WTC11 (cell line): Measurements from ENCODE around the gene PHACTR3.

Source experiments
- CREB1 ChIP-seq: sonication (generic); formaldehyde crosslinking; IDR thresholded peaks from 2 replicates; pipeline ENCODE4 v1.8.0; 2023; ENCODE audit warnings: mild to moderate bottlenecking, missing genetic modification reagents
- E2F4 ChIP-seq: sonication (generic); formaldehyde crosslinking; IDR thresholded peaks from 2 replicates; pipeline ENCODE4 v1.8.1; 2022; ENCODE audit warnings: low read depth, mild to moderate bottlenecking, moderate library complexity, missing genetic modification reagents, borderline replicate concordance
- ETV6 ChIP-seq: sonication (generic); formaldehyde crosslinking; IDR thresholded peaks from 2 replicates; pipeline ENCODE4 v1.8.1; 2022; ENCODE audit warnings: mild to moderate bottlenecking, missing genetic modification reagents
- FOXK1 ChIP-seq: sonication (generic); formaldehyde crosslinking; IDR thresholded peaks from 2 replicates; pipeline ENCODE4 v1.8.0; 2022; ENCODE audit warnings: mild to moderate bottlenecking, moderate library complexity, missing genetic modification reagents
- HMGA2 ChIP-seq: fragments of 250-450 bp; sonication (Bioruptor Pico); IDR thresholded peaks from 2 replicates; pipeline ENCODE4 v1.4.0; 2021; ENCODE audit warnings: mild to moderate bottlenecking, moderate library complexity
- ZNF138 ChIP-seq: sonication (generic); formaldehyde crosslinking; conservative IDR thresholded peaks from 2 replicates; pipeline ENCODE4 v1.8.1; 2022; ENCODE audit warnings: mild to moderate bottlenecking, moderate library complexity, missing genetic modification reagents
- TF ChIP-seq, protein P1 (sequence below): fragments of 200-600 bp; IDR thresholded peaks from 2 replicates; pipeline ENCODE4 v1.8.0; 2022; ENCODE audit warnings: antibody characterized with exemption
- TF ChIP-seq, protein P2 (sequence below): sonication (generic); formaldehyde crosslinking; IDR thresholded peaks from 2 replicates; pipeline ENCODE4 v1.8.0; 2022; ENCODE audit warnings: missing genetic modification reagents
- TF ChIP-seq, protein P3 (sequence below): sonication (generic); formaldehyde crosslinking; IDR thresholded peaks from 2 replicates; pipeline ENCODE4 v1.8.0; 2022; ENCODE audit warnings: mild to moderate bottlenecking, missing genetic modification reagents
- TF ChIP-seq, protein P4 (sequence below): sonication (generic); formaldehyde crosslinking; IDR thresholded peaks from 2 replicates; pipeline ENCODE4 v1.8.1; 2023; ENCODE audit warnings: mild to moderate bottlenecking, missing genetic modification reagents, moderate library complexity

DNA sequence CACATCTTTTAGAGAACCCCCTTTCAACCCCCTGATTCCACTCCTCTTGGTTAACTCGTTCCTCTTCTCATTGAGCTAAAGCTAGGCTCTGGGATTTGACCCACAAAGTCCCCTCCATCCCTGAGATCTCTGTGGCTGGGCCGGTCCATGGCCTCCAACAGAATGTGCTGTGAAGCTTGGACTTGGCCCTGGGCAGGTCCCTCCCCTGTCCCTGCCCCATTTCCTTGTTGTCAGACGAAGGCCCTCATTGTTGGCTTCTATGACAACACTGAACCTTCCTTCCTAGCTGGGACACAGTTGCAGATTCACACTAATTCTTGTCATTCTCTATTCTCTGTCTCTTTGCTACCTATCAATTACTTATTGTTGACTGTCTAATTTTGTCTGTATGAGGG is 173.0 kb downstream of the PHACTR3 start:
- no peak for TF ChIP-seq FOXK1
- TF ChIP-seq E2F4: no peak
- TF ChIP-seq CREB1 (CRISPR knock-in tag): no peak
- no peak for TF ChIP-seq HMGA2 (CRISPR knock-in tag)
- TF ChIP-seq, protein P1, sequence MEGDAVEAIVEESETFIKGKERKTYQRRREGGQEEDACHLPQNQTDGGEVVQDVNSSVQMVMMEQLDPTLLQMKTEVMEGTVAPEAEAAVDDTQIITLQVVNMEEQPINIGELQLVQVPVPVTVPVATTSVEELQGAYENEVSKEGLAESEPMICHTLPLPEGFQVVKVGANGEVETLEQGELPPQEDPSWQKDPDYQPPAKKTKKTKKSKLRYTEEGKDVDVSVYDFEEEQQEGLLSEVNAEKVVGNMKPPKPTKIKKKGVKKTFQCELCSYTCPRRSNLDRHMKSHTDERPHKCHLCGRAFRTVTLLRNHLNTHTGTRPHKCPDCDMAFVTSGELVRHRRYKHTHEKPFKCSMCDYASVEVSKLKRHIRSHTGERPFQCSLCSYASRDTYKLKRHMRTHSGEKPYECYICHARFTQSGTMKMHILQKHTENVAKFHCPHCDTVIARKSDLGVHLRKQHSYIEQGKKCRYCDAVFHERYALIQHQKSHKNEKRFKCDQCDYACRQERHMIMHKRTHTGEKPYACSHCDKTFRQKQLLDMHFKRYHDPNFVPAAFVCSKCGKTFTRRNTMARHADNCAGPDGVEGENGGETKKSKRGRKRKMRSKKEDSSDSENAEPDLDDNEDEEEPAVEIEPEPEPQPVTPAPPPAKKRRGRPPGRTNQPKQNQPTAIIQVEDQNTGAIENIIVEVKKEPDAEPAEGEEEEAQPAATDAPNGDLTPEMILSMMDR: no peak
- TF ChIP-seq, protein P2, sequence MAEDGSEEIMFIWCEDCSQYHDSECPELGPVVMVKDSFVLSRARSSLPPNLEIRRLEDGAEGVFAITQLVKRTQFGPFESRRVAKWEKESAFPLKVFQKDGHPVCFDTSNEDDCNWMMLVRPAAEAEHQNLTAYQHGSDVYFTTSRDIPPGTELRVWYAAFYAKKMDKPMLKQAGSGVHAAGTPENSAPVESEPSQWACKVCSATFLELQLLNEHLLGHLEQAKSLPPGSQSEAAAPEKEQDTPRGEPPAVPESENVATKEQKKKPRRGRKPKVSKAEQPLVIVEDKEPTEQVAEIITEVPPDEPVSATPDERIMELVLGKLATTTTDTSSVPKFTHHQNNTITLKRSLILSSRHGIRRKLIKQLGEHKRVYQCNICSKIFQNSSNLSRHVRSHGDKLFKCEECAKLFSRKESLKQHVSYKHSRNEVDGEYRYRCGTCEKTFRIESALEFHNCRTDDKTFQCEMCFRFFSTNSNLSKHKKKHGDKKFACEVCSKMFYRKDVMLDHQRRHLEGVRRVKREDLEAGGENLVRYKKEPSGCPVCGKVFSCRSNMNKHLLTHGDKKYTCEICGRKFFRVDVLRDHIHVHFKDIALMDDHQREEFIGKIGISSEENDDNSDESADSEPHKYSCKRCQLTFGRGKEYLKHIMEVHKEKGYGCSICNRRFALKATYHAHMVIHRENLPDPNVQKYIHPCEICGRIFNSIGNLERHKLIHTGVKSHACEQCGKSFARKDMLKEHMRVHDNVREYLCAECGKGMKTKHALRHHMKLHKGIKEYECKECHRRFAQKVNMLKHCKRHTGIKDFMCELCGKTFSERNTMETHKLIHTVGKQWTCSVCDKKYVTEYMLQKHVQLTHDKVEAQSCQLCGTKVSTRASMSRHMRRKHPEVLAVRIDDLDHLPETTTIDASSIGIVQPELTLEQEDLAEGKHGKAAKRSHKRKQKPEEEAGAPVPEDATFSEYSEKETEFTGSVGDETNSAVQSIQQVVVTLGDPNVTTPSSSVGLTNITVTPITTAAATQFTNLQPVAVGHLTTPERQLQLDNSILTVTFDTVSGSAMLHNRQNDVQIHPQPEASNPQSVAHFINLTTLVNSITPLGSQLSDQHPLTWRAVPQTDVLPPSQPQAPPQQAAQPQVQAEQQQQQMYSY: no peak
- TF ChIP-seq, protein P3, sequence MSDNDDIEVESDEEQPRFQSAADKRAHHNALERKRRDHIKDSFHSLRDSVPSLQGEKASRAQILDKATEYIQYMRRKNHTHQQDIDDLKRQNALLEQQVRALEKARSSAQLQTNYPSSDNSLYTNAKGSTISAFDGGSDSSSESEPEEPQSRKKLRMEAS: no peak
- no peak for TF ChIP-seq ZNF138 (CRISPR knock-in tag)
- no peak for TF ChIP-seq ETV6 (CRISPR knock-in tag)
- TF ChIP-seq, protein P4, sequence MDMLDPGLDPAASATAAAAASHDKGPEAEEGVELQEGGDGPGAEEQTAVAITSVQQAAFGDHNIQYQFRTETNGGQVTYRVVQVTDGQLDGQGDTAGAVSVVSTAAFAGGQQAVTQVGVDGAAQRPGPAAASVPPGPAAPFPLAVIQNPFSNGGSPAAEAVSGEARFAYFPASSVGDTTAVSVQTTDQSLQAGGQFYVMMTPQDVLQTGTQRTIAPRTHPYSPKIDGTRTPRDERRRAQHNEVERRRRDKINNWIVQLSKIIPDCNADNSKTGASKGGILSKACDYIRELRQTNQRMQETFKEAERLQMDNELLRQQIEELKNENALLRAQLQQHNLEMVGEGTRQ: no peak
